WTC11 (cell line): Measurements from ENCODE around the gene POGZ. TPM values are rescaled to one million over a fixed set of nuclear protein-coding genes. Genes with fewer than 3 reads are reported as not detected.

Experiments used
- ATAC-seq: fragments of 200-7000 bp; cut with Tn5 transposase; 2 replicates; pipeline ENCODE4 v1.10.0; 2021; ENCODE audit warnings: mild to moderate bottlenecking, moderate library complexity
- CTCF ChIA-PET: fragments of 300-600 bp; sonication (Branson Sonifier 250); formaldehyde crosslinking; loops from one replicate; lab custom pipeline; 2021; ENCODE audit warnings: antibody characterized with exemption; lab: Charles Lee
- POLR2A ChIA-PET: fragments of 350-600 bp; sonication (Branson Sonifier 250); formaldehyde crosslinking; loops from one replicate; lab custom pipeline; 2021; ENCODE audit warnings: antibody characterized with exemption; lab: Charles Lee
- DNase-seq: peaks from one replicate; pipeline ENCODE4 v3.0.0; 2021; ENCODE audit warnings: low spot score
- H3K27ac Mint-ChIP-seq: 2 replicates; pipeline ENCODE4 v1.8.0; 2021; ENCODE audit warnings: mixed read lengths
- H3K27me3 Mint-ChIP-seq: 2 replicates; pipeline ENCODE4 v1.8.0; 2021; ENCODE audit warnings: low read depth, mild to moderate bottlenecking, moderate library complexity, mixed read lengths
- H3K36me3 Mint-ChIP-seq: 2 replicates; pipeline ENCODE4 v1.8.0; 2021; ENCODE audit warnings: mixed read lengths
- H3K4me1 Mint-ChIP-seq: 2 replicates; pipeline ENCODE4 v1.8.0; 2022; ENCODE audit warnings: mixed read lengths
- H3K4me3 Mint-ChIP-seq: 2 replicates; pipeline ENCODE4 v1.8.0; 2021; ENCODE audit warnings: mild to moderate bottlenecking, moderate library complexity, mixed read lengths
- H3K9me3 Mint-ChIP-seq: 2 replicates; pipeline ENCODE4 v1.8.0; 2021; ENCODE audit warnings: mixed read lengths
- AFF4 ChIP-seq: sonication (generic); formaldehyde crosslinking; IDR thresholded peaks from 2 replicates; pipeline ENCODE4 v1.8.1; 2023; ENCODE audit warnings: mild to moderate bottlenecking, missing genetic modification reagents, borderline replicate concordance
- ATF1 ChIP-seq: sonication (generic); formaldehyde crosslinking; IDR thresholded peaks from 2 replicates; pipeline ENCODE4 v1.8.1; 2023; ENCODE audit warnings: mild to moderate bottlenecking, moderate library complexity, missing genetic modification reagents
- CDX4 ChIP-seq: fragments of 250-450 bp; sonication (Bioruptor Pico); IDR thresholded peaks from 2 replicates; pipeline ENCODE4 v1.9.0; 2021; ENCODE audit warnings: moderate library complexity, mild to moderate bottlenecking, inconsistent platforms, borderline replicate concordance
- ETV6 ChIP-seq: sonication (generic); formaldehyde crosslinking; IDR thresholded peaks from 2 replicates; pipeline ENCODE4 v1.8.1; 2022; ENCODE audit warnings: mild to moderate bottlenecking, missing genetic modification reagents
- FOXJ3 ChIP-seq: sonication (generic); formaldehyde crosslinking; IDR thresholded peaks from 2 replicates; pipeline ENCODE4 v1.9.0; 2021; ENCODE audit warnings: missing genetic modification reagents, mild to moderate bottlenecking, borderline replicate concordance
- GTF2I ChIP-seq: fragments of 250-450 bp; sonication (Bioruptor Pico); conservative IDR thresholded peaks from 2 replicates; pipeline ENCODE4 v1.4.0; 2021; ENCODE audit warnings: mild to moderate bottlenecking
- HMGA2 ChIP-seq: fragments of 250-450 bp; sonication (Bioruptor Pico); IDR thresholded peaks from 2 replicates; pipeline ENCODE4 v1.4.0; 2021; ENCODE audit warnings: mild to moderate bottlenecking, moderate library complexity
- HMGXB4 ChIP-seq: sonication (generic); formaldehyde crosslinking; IDR thresholded peaks from 2 replicates; pipeline ENCODE4 v1.8.1; 2023; ENCODE audit warnings: mild to moderate bottlenecking, moderate library complexity, missing genetic modification reagents
- KAT7 ChIP-seq: sonication (generic); formaldehyde crosslinking; IDR thresholded peaks from 2 replicates; pipeline ENCODE4 v1.8.1; 2023; ENCODE audit warnings: missing genetic modification reagents, mild to moderate bottlenecking, borderline replicate concordance
- NFATC4 ChIP-seq: fragments of 250-450 bp; sonication (Bioruptor Pico); IDR thresholded peaks from 2 replicates; pipeline ENCODE4 v1.9.0; 2021; ENCODE audit warnings: mild to moderate bottlenecking
- NFE2L1 ChIP-seq: sonication (generic); formaldehyde crosslinking; IDR thresholded peaks from 2 replicates; pipeline ENCODE4 v1.8.1; 2023; ENCODE audit warnings: missing genetic modification reagents
- NFYB ChIP-seq: sonication (generic); formaldehyde crosslinking; conservative IDR thresholded peaks from 2 replicates; pipeline ENCODE4 v1.8.0; 2022; ENCODE audit warnings: low read depth, missing genetic modification reagents
- PREB ChIP-seq: sonication (generic); formaldehyde crosslinking; IDR thresholded peaks from 2 replicates; pipeline ENCODE4 v1.8.1; 2022; ENCODE audit warnings: mild to moderate bottlenecking, missing genetic modification reagents, moderate library complexity, borderline replicate concordance
- PRRX2 ChIP-seq: fragments of 250-450 bp; sonication (Bioruptor Pico); IDR thresholded peaks from 2 replicates; pipeline ENCODE4 v1.8.0; 2021; ENCODE audit warnings: mild to moderate bottlenecking
- RELA ChIP-seq: sonication (generic); formaldehyde crosslinking; IDR thresholded peaks from 2 replicates; pipeline ENCODE4 v1.8.1; 2022; ENCODE audit warnings: missing genetic modification reagents, mild to moderate bottlenecking, borderline replicate concordance
- SOX15 ChIP-seq: fragments of 250-450 bp; sonication (Bioruptor Pico); IDR thresholded peaks from 2 replicates; pipeline ENCODE4 v1.9.0; 2021; ENCODE audit warnings: mild to moderate bottlenecking
- ZNF219 ChIP-seq: sonication (generic); formaldehyde crosslinking; IDR thresholded peaks from 2 replicates; pipeline ENCODE4 v1.8.0; 2023; ENCODE audit warnings: missing genetic modification reagents, mild to moderate bottlenecking, borderline replicate concordance
- ZNF317 ChIP-seq: sonication (generic); formaldehyde crosslinking; IDR thresholded peaks from 2 replicates; pipeline ENCODE4 v1.8.1; 2023; ENCODE audit warnings: low read depth, mild to moderate bottlenecking, moderate library complexity, missing genetic modification reagents, borderline replicate concordance
- ZNF423 ChIP-seq: fragments of 250-450 bp; sonication (Bioruptor Pico); IDR thresholded peaks from 2 replicates; pipeline ENCODE4 v2.1.2; 2022; ENCODE audit warnings: mild to moderate bottlenecking, moderate library complexity
- total RNA-seq: library from RNA; stranded (reverse); gene quantifications from 3 replicates; pipeline ENCODE4 v1.2.3, GENCODE V29; 2021
- TF ChIP-seq, protein P1 (sequence below): fragments of 250-450 bp; sonication (Bioruptor Pico); IDR thresholded peaks from 2 replicates; pipeline ENCODE4 v1.9.0; 2021; ENCODE audit warnings: mild to moderate bottlenecking, borderline replicate concordance

POGZ gene
- total RNA-seq, 1 experiment from 2014 or later = 88.1 TPM

DNA sequence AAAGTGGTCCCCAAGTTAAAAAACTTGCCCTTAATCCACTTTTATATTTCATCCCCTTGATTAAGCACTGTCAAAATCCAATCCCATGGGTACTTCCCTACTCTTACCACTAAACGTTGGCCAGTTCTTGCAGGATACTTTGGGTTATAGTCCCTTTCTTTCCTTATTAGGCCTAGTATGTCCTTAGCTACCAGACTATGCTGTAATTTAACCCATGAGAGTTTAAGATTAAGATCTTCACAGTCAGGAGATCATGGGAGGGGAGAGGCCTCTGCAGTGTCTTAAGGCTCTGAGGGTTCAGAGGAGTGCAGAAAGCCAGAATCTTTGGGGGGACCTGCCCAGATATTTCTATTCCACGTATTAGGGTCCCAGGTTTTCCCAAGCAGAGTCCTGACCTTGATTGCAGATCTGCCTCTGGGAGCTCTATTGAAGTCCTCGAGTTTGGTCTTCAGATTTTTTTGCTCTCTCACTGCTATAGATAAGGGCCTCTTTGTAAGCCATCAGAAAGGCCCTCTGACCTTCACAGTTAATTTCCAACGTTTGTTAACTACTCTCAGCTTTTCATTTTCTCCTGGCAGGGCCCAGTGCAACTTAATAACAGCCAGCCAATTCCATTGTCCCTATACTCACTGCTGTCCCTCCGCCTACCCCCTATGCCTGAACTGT, 42.9 kb upstream of the POGZ start:
- Mint-ChIP-seq H3K9me3 (no peaks in the 10 kb centered on the region), H3K27ac (no peak overlapping the region; the same call in 1 of the 2 replicates), H3K27me3 (no peaks in the 10 kb centered on the region), H3K4me1 (no peaks in the 10 kb centered on the region), H3K36me3 (no peaks in the 10 kb centered on the region), H3K4me3 (no peak overlapping the region)
- ChIA-PET CTCF (interaction anchor here (1.0 to 1.5 kb wide), 2 partner anchors 17 to 92 kb away, joined by 4 to 5 read pairs; no protein-coding TSS in a partner anchor), POLR2A (interaction anchor here (0.7 kb wide), 1 partner anchor 17 kb away, joined by 4 read pairs; no protein-coding TSS in a partner anchor)
- TF ChIP-seq PRRX2 (CRISPR knock-in tag) (no peak), SOX15 (CRISPR knock-in tag) (no peak), NFE2L1 (CRISPR knock-in tag) (no peak), AFF4 (no peak), KAT7 (CRISPR knock-in tag) (no peak), HMGA2 (CRISPR knock-in tag) (no peak), FOXJ3 (CRISPR knock-in tag) (no peak), NFYB (CRISPR knock-in tag) (no peak), ZNF317 (CRISPR knock-in tag) (no peak), ZNF219 (CRISPR knock-in tag) (no peak), ZNF423 (CRISPR knock-in tag) (no peak)
- TF ChIP-seq, protein P1, sequence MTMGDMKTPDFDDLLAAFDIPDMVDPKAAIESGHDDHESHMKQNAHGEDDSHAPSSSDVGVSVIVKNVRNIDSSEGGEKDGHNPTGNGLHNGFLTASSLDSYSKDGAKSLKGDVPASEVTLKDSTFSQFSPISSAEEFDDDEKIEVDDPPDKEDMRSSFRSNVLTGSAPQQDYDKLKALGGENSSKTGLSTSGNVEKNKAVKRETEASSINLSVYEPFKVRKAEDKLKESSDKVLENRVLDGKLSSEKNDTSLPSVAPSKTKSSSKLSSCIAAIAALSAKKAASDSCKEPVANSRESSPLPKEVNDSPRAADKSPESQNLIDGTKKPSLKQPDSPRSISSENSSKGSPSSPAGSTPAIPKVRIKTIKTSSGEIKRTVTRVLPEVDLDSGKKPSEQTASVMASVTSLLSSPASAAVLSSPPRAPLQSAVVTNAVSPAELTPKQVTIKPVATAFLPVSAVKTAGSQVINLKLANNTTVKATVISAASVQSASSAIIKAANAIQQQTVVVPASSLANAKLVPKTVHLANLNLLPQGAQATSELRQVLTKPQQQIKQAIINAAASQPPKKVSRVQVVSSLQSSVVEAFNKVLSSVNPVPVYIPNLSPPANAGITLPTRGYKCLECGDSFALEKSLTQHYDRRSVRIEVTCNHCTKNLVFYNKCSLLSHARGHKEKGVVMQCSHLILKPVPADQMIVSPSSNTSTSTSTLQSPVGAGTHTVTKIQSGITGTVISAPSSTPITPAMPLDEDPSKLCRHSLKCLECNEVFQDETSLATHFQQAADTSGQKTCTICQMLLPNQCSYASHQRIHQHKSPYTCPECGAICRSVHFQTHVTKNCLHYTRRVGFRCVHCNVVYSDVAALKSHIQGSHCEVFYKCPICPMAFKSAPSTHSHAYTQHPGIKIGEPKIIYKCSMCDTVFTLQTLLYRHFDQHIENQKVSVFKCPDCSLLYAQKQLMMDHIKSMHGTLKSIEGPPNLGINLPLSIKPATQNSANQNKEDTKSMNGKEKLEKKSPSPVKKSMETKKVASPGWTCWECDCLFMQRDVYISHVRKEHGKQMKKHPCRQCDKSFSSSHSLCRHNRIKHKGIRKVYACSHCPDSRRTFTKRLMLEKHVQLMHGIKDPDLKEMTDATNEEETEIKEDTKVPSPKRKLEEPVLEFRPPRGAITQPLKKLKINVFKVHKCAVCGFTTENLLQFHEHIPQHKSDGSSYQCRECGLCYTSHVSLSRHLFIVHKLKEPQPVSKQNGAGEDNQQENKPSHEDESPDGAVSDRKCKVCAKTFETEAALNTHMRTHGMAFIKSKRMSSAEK (CRISPR knock-in tag) = no peak
- DNase-seq (no peak), ATAC-seq (no peak)

DNA sequence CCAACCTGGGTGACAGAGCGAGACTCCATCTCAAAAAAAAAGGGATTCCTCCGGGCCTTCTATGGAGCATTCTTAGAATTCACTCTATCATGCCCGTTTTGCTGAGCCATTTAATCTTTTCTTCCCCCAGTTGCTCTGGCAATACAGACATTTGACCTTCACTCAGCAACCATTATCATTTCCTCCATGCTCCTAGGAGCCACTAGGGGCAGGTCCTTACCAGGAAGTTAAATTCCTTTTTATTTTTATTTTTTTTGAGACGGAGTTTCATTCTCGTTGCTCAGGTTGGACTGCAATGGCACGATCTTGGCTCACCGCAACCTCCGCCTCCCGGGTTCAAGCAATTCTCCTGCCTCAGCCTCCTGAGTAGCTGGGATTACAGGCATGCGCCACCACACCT, 42.2 kb upstream of the POGZ start:
- Mint-ChIP-seq H3K27ac (no peak overlapping the region), H3K27me3 (no peaks in the 10 kb centered on the region), H3K9me3 (no peaks in the 10 kb centered on the region), H3K4me1 (no peaks in the 10 kb centered on the region), H3K4me3 (no peak overlapping the region), H3K36me3 (no peaks in the 10 kb centered on the region)
- TF ChIP-seq ATF1 = no peak
- DNase-seq (no peak), ATAC-seq (peak; percentile 70)
- ChIA-PET POLR2A (interaction anchor here (0.7 kb wide), 1 partner anchor 18 kb away, joined by 4 read pairs; no protein-coding TSS in a partner anchor), CTCF (interaction anchor here (0.9 to 1.1 kb wide), 3 partner anchors 10 to 34 kb away, joined by 3 to 5 read pairs (median 4); partner anchors contain the start of gene CGN)

GRCh38 chr1:151499930-151500329, 40.6 kb upstream of the POGZ start:
- no peak overlapping the region for H3K4me3 Mint-ChIP-seq
- ATAC-seq (no peak), DNase-seq (no peak)
- POLR2A ChIA-PET = no interaction called here
- H3K4me1 Mint-ChIP-seq = peaks cover 2% of the 10 kb centered on the region; the same call in 1 of the 2 replicates
- H3K27ac Mint-ChIP-seq = no peak overlapping the region
- H3K36me3 Mint-ChIP-seq = no peaks in the 10 kb centered on the region
- H3K27me3 Mint-ChIP-seq = no peaks in the 10 kb centered on the region
- no peaks in the 10 kb centered on the region for H3K9me3 Mint-ChIP-seq
- CTCF ChIA-PET = interaction anchor here (1.6 kb wide), 1 partner anchor 11 kb away, joined by 3 read pairs; the partner anchor contains the start of gene CGN
- TF ChIP-seq PREB (CRISPR knock-in tag) = no peak
- TF ChIP-seq RELA (CRISPR knock-in tag) = no peak
- TF ChIP-seq GTF2I (CRISPR knock-in tag) = no peak
- no peak for TF ChIP-seq HMGXB4 (CRISPR knock-in tag)
- no peak for TF ChIP-seq CDX4 (CRISPR knock-in tag)
- no peak for TF ChIP-seq ETV6 (CRISPR knock-in tag)
- no peak for TF ChIP-seq ZNF219 (CRISPR knock-in tag)
- TF ChIP-seq NFATC4 = no peak
